SH-SY5Y (cell line): ENCODE results near the gene PTPRG.

ENCODE experiments used
- GATA2 ChIP-seq: IDR thresholded peaks from 2 replicates; pipeline ENCODE4 v1.6.1; 2011; ENCODE audit warnings: mild to moderate bottlenecking, low read depth, low read length
- GATA3 ChIP-seq: IDR thresholded peaks from 2 replicates; pipeline ENCODE4 v1.6.1; 2011; ENCODE audit warnings: low read depth, mild to moderate bottlenecking, low read length, moderate library complexity

- TF ChIP-seq GATA2, result no peak
- no peak for TF ChIP-seq GATA3
Measured at GRCh38 chr3:62312201-62312600, 750.8 kb downstream of the PTPRG start.
